ENCODE results near the gene CIROP.

CIROP gene

GRCh38 chr14:23106747-23107045, 1.9 kb upstream of the CIROP start:
- Histone ChIP-seq H3K4me1 (ENCODE audit: control insufficient read depth in 1 of 2, insufficient read depth in 2 of 2, low read length in 2 of 2) (peaks cover 0 to 2% of the 10 kb centered on the region in 2 experiments), H2AFZ (ENCODE audit: insufficient read depth, low read length, poor library complexity) (no peak overlapping the region), H3K79me2 (ENCODE audit: control insufficient read depth, insufficient read depth, low read length, poor library complexity) (no peaks in the 10 kb centered on the region), H4K91ac (ENCODE audit: low read depth, low read length) (no peak overlapping the region), H3K27me3 (ENCODE audit: insufficient read depth, low read length) (no peaks in the 10 kb centered on the region), H2BK12ac (ENCODE audit: low read length) (no peak overlapping the region), H3K23ac (ENCODE audit: low read length) (no peak overlapping the region), H3K36me3 (ENCODE audit: control insufficient read depth in 1 of 2, insufficient read depth in 2 of 2, low read length in 2 of 2) (no peaks in the 10 kb centered on the region), H3K27ac (ENCODE audit: low read depth, low read length) (no peak overlapping the region), H4K12ac (ENCODE audit: low read depth, low read length) (no peak overlapping the region), H3K9me3 (ENCODE audit: insufficient read depth, low read depth, low read length) (peaks cover 1% of the 10 kb centered on the region), H3K18ac (ENCODE audit: low read length) (no peak overlapping the region), H3K79me1 (ENCODE audit: low read length) (no peaks in the 10 kb centered on the region), H3K4me3 (ENCODE audit: low read depth, low read length) (no peak overlapping the region), H2AK5ac (ENCODE audit: low read length) (no peak overlapping the region), H3K4me2 (ENCODE audit: low read length) (no peak overlapping the region), H3K9ac (ENCODE audit: low read length) (no peak overlapping the region), H2BK5ac (ENCODE audit: low read depth, low read length, poor library complexity) (no peak overlapping the region), H3K4ac (ENCODE audit: low read depth, low read length) (no peak overlapping the region), H2BK120ac (ENCODE audit: insufficient read depth, low read length, poor library complexity) (no peak overlapping the region), H3K14ac (ENCODE audit: low read length) (no peak overlapping the region), H4K8ac (ENCODE audit: low read depth, low read length) (no peak overlapping the region)
- no peak for DNase-seq

- Histone ChIP-seq H2BK12ac (ENCODE audit: low read length) (no peak overlapping the region), H3K9ac (ENCODE audit: low read length) (no peak overlapping the region), H2BK120ac (ENCODE audit: insufficient read depth, low read length, poor library complexity) (no peak overlapping the region), H3K14ac (ENCODE audit: low read length) (no peak overlapping the region), H3K4me1 (ENCODE audit: control insufficient read depth in 1 of 2, insufficient read depth in 2 of 2, low read length in 2 of 2) (peaks cover 0 to 2% of the 10 kb centered on the region in 2 experiments), H3K79me2 (ENCODE audit: control insufficient read depth, insufficient read depth, low read length, poor library complexity) (no peaks in the 10 kb centered on the region), H4K91ac (ENCODE audit: low read depth, low read length) (no peak overlapping the region), H3K4ac (ENCODE audit: low read depth, low read length) (no peak overlapping the region), H3K27ac (ENCODE audit: low read depth, low read length) (no peak overlapping the region), H3K36me3 (ENCODE audit: control insufficient read depth in 1 of 2, insufficient read depth in 2 of 2, low read length in 2 of 2) (no peaks in the 10 kb centered on the region), H3K4me2 (ENCODE audit: low read length) (no peak overlapping the region), H4K8ac (ENCODE audit: low read depth, low read length) (no peak overlapping the region), H3K79me1 (ENCODE audit: low read length) (no peaks in the 10 kb centered on the region), H3K4me3 (ENCODE audit: low read depth, low read length) (no peak overlapping the region), H2AFZ (ENCODE audit: insufficient read depth, low read length, poor library complexity) (no peak overlapping the region), H4K12ac (ENCODE audit: low read depth, low read length) (no peak overlapping the region), H2BK5ac (ENCODE audit: low read depth, low read length, poor library complexity) (no peak overlapping the region), H2AK5ac (ENCODE audit: low read length) (no peak overlapping the region), H3K9me3 (ENCODE audit: insufficient read depth, low read depth, low read length) (no peaks in the 10 kb centered on the region), H3K23ac (ENCODE audit: low read length) (no peak overlapping the region), H3K18ac (ENCODE audit: low read length) (no peak overlapping the region), H3K27me3 (ENCODE audit: insufficient read depth, low read length) (no peaks in the 10 kb centered on the region)
- DNase-seq = no peak
- no CpG with 5 or more reads among the region's 4 CpGs for WGBS (ENCODE audit: extremely low coverage, insufficient coverage, insufficient read length)
Measured at GRCh38 chr14:23105348-23105824, 597 bp upstream of the CIROP start.

- Histone ChIP-seq H3K27me3 (ENCODE audit: insufficient read depth, low read length) (no peaks in the 10 kb centered on the region), H4K8ac (ENCODE audit: low read depth, low read length) (no peak overlapping the region), H3K4me3 (ENCODE audit: low read depth, low read length) (no peak overlapping the region), H2BK120ac (ENCODE audit: insufficient read depth, low read length, poor library complexity) (no peak overlapping the region), H3K9ac (ENCODE audit: low read length) (no peak overlapping the region), H3K27ac (ENCODE audit: low read depth, low read length) (no peak overlapping the region), H4K12ac (ENCODE audit: low read depth, low read length) (no peak overlapping the region), H3K18ac (ENCODE audit: low read length) (no peak overlapping the region), H3K9me3 (ENCODE audit: insufficient read depth, low read depth, low read length) (no peaks in the 10 kb centered on the region), H2AFZ (ENCODE audit: insufficient read depth, low read length, poor library complexity) (no peak overlapping the region), H3K23ac (ENCODE audit: low read length) (no peak overlapping the region), H2BK12ac (ENCODE audit: low read length) (no peak overlapping the region), H3K79me2 (ENCODE audit: control insufficient read depth, insufficient read depth, low read length, poor library complexity) (no peaks in the 10 kb centered on the region), H4K91ac (ENCODE audit: low read depth, low read length) (no peak overlapping the region), H3K79me1 (ENCODE audit: low read length) (no peaks in the 10 kb centered on the region), H2AK5ac (ENCODE audit: low read length) (no peak overlapping the region), H3K4ac (ENCODE audit: low read depth, low read length) (no peak overlapping the region), H3K14ac (ENCODE audit: low read length) (no peak overlapping the region), H2BK5ac (ENCODE audit: low read depth, low read length, poor library complexity) (no peak overlapping the region), H3K4me2 (ENCODE audit: low read length) (no peak overlapping the region), H3K4me1 (ENCODE audit: control insufficient read depth in 1 of 2, insufficient read depth in 2 of 2, low read length in 2 of 2) (peaks cover 0 to 2% of the 10 kb centered on the region in 2 experiments), H3K36me3 (ENCODE audit: control insufficient read depth in 1 of 2, insufficient read depth in 2 of 2, low read length in 2 of 2) (no peaks in the 10 kb centered on the region)
- no CpG with 5 or more reads among the region's 6 CpGs for WGBS (ENCODE audit: extremely low coverage, insufficient coverage, insufficient read length)
- no peak for DNase-seq
Measured at GRCh38 chr14:23104070-23104590, 659 bp downstream of the CIROP start.

GRCh38 chr14:23103581-23103980, 1.2 kb downstream of the CIROP start:
- Histone ChIP-seq H3K4me3 (ENCODE audit: low read depth, low read length) (no peak overlapping the region), H2AFZ (ENCODE audit: insufficient read depth, low read length, poor library complexity) (no peak overlapping the region), H3K4ac (ENCODE audit: low read depth, low read length) (no peak overlapping the region), H3K4me1 (ENCODE audit: control insufficient read depth in 1 of 2, insufficient read depth in 2 of 2, low read length in 2 of 2) (peaks cover 0 to 2% of the 10 kb centered on the region in 2 experiments), H3K23ac (ENCODE audit: low read length) (no peak overlapping the region), H3K79me2 (ENCODE audit: control insufficient read depth, insufficient read depth, low read length, poor library complexity) (no peaks in the 10 kb centered on the region), H4K8ac (ENCODE audit: low read depth, low read length) (no peak overlapping the region), H4K91ac (ENCODE audit: low read depth, low read length) (no peak overlapping the region), H3K9me3 (ENCODE audit: insufficient read depth, low read depth, low read length) (no peaks in the 10 kb centered on the region), H2BK12ac (ENCODE audit: low read length) (no peak overlapping the region), H3K27ac (ENCODE audit: low read depth, low read length) (no peak overlapping the region), H3K18ac (ENCODE audit: low read length) (no peak overlapping the region), H3K27me3 (ENCODE audit: insufficient read depth, low read length) (no peaks in the 10 kb centered on the region), H2BK120ac (ENCODE audit: insufficient read depth, low read length, poor library complexity) (no peak overlapping the region), H3K79me1 (ENCODE audit: low read length) (no peaks in the 10 kb centered on the region), H3K9ac (ENCODE audit: low read length) (no peak overlapping the region), H4K12ac (ENCODE audit: low read depth, low read length) (no peak overlapping the region), H3K14ac (ENCODE audit: low read length) (no peak overlapping the region), H3K36me3 (ENCODE audit: control insufficient read depth in 1 of 2, insufficient read depth in 2 of 2, low read length in 2 of 2) (no peaks in the 10 kb centered on the region), H2AK5ac (ENCODE audit: low read length) (no peak overlapping the region), H3K4me2 (ENCODE audit: low read length) (no peak overlapping the region), H2BK5ac (ENCODE audit: low read depth, low read length, poor library complexity) (no peak overlapping the region)
- no peak for DNase-seq
- no CpG with 5 or more reads among the region's 4 CpGs for WGBS (ENCODE audit: extremely low coverage, insufficient coverage, insufficient read length)
